ENCODE data around the gene GNG2. TPM values are rescaled to one million over a fixed set of nuclear protein-coding genes. Genes with fewer than 3 reads are reported as not detected.

GNG2 gene
- total and polyA plus RNA-seq, 2 of the 8 experiments (the other 6 are each of a cell fraction or from before 2014, with no cell fraction given): 8.2 to 17.9 TPM

DNA sequence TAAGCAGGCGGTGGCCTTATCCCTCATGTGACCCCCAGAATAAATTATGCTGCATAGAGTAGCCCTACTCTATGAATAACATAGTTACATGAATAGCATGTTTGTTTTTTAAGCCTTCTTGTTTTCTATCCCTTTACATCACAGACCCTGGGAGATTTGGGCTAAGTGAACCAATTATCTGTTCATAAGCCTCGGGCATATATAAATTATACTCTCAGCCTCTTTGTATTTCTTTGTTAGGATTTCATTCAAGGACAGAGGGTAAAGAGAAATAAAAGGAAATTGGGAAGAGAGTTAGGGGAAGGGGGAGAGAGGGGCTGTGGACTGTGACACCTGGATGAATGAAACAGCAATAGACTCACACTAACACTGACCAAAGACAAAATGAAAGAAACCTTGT lies 93.6 kb downstream of the GNG2 start (continued):
- TF ChIP-seq, protein P1, sequence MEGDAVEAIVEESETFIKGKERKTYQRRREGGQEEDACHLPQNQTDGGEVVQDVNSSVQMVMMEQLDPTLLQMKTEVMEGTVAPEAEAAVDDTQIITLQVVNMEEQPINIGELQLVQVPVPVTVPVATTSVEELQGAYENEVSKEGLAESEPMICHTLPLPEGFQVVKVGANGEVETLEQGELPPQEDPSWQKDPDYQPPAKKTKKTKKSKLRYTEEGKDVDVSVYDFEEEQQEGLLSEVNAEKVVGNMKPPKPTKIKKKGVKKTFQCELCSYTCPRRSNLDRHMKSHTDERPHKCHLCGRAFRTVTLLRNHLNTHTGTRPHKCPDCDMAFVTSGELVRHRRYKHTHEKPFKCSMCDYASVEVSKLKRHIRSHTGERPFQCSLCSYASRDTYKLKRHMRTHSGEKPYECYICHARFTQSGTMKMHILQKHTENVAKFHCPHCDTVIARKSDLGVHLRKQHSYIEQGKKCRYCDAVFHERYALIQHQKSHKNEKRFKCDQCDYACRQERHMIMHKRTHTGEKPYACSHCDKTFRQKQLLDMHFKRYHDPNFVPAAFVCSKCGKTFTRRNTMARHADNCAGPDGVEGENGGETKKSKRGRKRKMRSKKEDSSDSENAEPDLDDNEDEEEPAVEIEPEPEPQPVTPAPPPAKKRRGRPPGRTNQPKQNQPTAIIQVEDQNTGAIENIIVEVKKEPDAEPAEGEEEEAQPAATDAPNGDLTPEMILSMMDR (IDR thresholded peaks at IDR 0.05; ENCODE audit: control extremely low read depth in 1 of 3, insufficient read depth in 1 of 3, low read depth in 1 of 3, low read length in 3 of 3): no peak
- TF ChIP-seq TBP (IDR thresholded peaks at IDR 0.05; ENCODE audit: low read depth, low read length): no peak
